Kidney (tissue), 14 donors: ENCODE results near the gene TAS2R20. TPM values are rescaled to one million over a fixed set of nuclear protein-coding genes. Genes with fewer than 3 reads are reported as not detected.

Experiments
- DNase-seq, 5 donors: peaks; one replicate each; pipeline ENCODE4 v3.0.0-alpha.2; 2013 to 2020
- FAIRE-seq: peaks from 2 replicates; lab custom pipeline; 2012; peaks lifted over from hg19 to GRCh38; lab: Jason Lieb, UNC
- H3K27ac ChIP-seq, 2 donors: one replicate each; pipeline ENCODE4 v1.7.0; 2013; ENCODE audit warnings: low read depth in 2 of 2, low read length in 2 of 2, inconsistent platforms in 1 of 2
- H3K27me3 ChIP-seq: one replicate; pipeline ENCODE4 v1.7.1; 2013; ENCODE audit warnings: low read length, inconsistent platforms; ENCODE audit not compliant: control insufficient read depth, insufficient read depth
- H3K36me3 ChIP-seq, 3 donors: one replicate each; pipeline versions ENCODE4 v1.7.0 to v1.7.1; 2013; ENCODE audit warnings: low read length in 3 of 3, control low read depth in 1 of 3, inconsistent platforms in 1 of 3; ENCODE audit not compliant: insufficient read depth in 3 of 3, control insufficient read depth in 2 of 3
- H3K4me1 ChIP-seq, 3 donors: one replicate each; pipeline versions ENCODE4 v1.7.0 to v1.7.1; 2013; ENCODE audit warnings: low read length in 3 of 3, inconsistent platforms in 1 of 3, low read depth in 1 of 3; ENCODE audit not compliant: control insufficient read depth in 2 of 3, insufficient read depth in 2 of 3
- H3K4me3 ChIP-seq, 3 donors: one replicate each; pipeline versions ENCODE4 v1.7.0 to v1.8.1; 2013; ENCODE audit warnings: low read length in 3 of 3, control low read depth in 1 of 3, inconsistent platforms in 1 of 3
- H3K9ac ChIP-seq, 3 donors: one replicate each; pipeline versions ENCODE4 v1.7.0 to v1.7.1; 2013; ENCODE audit warnings: low read length in 3 of 3, control low read depth in 1 of 3, inconsistent platforms in 1 of 3
- H3K9me3 ChIP-seq, 3 donors: one replicate each; pipeline versions ENCODE4 v1.7.0 to v1.7.1; 2013; ENCODE audit warnings: low read length in 3 of 3, control low read depth in 1 of 3, inconsistent platforms in 1 of 3; ENCODE audit not compliant: control insufficient read depth in 2 of 3, insufficient read depth in 1 of 3
- intact Hi-C: fragments of 100-400 bp; cut with DNase I; formaldehyde crosslinking; loops from one replicate; pipeline ENCODE4 v1.11.1; 2022
- polyA plus RNA-seq: library from polyadenylated mRNA; stranded (reverse); fragments of 350-450 nt; fragmentation: Illumina TruSeq; extraction: RNeasy Lipid Tissue Mini Kit (QIAGEN cat#74804); gene quantifications from one replicate; pipeline ENCODE4 v1.2.3, GENCODE V29; 2014; ENCODE audit warnings: low read depth, low replicate concordance; ENCODE audit not compliant: insufficient read depth
- total RNA-seq: library from RNA; stranded (reverse); fragmentation: NEBNext Ultra II Directional; extraction: Animal tissue kit (Norgen Biotek cat#: 25700); gene quantifications from one replicate; pipeline ENCODE4 v1.2.1, GENCODE V29; 2021
- TF ChIP-seq, protein P1 (sequence below): IDR thresholded peaks from 3 replicates; pipeline ENCODE4 v1.5.1; 2012; ENCODE audit warnings: mild to moderate bottlenecking, moderate library complexity, borderline replicate concordance; ENCODE audit not compliant: insufficient read depth; ENCODE audit errors: extremely low read depth
- donor health status: control.
- donor health status: control.
- donor health status: control.
- donor health status: control.
- donor health status: control.
- donor health status: DM: yes; HTN: yes; CAD: no.
- donor health status: Normal renal cell carcinoma (clear cell type).

The TAS2R20 gene
- total and polyA plus RNA-seq, 2 donors from 2014 or later = 0.47 to 4.1 TPM

DNA sequence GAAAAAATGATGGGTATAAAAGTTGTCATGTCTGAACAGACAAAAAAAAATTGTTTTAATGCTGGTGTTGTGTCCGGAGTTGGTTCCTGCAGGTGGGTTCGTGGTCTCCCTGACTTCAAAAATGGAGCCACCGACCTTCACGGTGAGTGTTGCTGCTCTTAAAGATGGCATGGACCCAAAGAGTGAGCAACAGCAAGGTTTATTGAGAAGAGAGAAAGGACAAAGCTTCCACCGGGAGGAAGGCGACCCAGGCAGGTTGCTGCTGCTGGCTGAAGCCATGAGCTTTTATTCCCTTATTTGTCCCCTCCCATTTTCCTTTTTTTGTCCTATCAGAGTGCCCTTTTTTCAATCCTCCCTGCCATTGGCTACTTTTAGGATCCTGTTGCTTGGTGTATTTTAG lies 33.2 kb upstream of the TAS2R20 start, which contains the start of gene TAS2R31:
Gene TAS2R31, minus strand, starts transcription at position 101 of the 400 bp plus-strand sequence. Its CDS starts 72 bp downstream, at position 29.
- Histone ChIP-seq H3K27me3 (no peaks in the 10 kb centered on the region), H3K9me3 (no peaks in the 10 kb centered on the region), H3K36me3 (no peaks in the 10 kb centered on the region), H3K4me3 (no peak within 1 kb of the TSS), H3K27ac (no peak within 1 kb of the TSS), H3K4me1 (no peaks in the 10 kb centered on the region), H3K9ac (no peak within 1 kb of the TSS)
- TF ChIP-seq, protein P1, sequence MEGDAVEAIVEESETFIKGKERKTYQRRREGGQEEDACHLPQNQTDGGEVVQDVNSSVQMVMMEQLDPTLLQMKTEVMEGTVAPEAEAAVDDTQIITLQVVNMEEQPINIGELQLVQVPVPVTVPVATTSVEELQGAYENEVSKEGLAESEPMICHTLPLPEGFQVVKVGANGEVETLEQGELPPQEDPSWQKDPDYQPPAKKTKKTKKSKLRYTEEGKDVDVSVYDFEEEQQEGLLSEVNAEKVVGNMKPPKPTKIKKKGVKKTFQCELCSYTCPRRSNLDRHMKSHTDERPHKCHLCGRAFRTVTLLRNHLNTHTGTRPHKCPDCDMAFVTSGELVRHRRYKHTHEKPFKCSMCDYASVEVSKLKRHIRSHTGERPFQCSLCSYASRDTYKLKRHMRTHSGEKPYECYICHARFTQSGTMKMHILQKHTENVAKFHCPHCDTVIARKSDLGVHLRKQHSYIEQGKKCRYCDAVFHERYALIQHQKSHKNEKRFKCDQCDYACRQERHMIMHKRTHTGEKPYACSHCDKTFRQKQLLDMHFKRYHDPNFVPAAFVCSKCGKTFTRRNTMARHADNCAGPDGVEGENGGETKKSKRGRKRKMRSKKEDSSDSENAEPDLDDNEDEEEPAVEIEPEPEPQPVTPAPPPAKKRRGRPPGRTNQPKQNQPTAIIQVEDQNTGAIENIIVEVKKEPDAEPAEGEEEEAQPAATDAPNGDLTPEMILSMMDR = no peak
- intact Hi-C loops = no loop called here
- FAIRE-seq (no peak), DNase-seq (no peak)

- FAIRE-seq = no peak
- TF ChIP-seq, protein P1 = no peak
Measured at GRCh38 chr12:11026118-11026517, 28.0 kb upstream of the TAS2R20 start.

DNA sequence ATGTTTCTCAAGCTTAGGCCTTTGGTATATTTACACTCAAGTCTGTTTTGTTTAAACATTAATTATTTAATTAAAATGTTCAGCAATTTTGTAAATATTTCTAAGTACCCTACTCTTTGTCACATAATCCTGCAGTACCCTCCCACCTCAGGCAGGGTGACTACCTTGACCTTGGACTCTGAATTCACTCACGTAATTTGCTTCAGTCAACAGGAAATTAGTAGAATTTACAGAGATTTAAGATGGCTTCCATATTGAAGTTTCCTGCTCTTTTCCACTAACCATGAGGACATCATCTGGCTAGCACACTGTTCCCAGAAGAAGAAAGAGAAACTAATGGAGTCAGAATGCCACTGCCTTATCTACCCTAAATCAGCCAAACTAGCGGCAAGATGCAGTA lies 25.3 kb upstream of the TAS2R20 start:
- no peak for FAIRE-seq
- intact Hi-C loops = no loop called here
- H3K9me3 ChIP-seq = no peaks in the 10 kb centered on the region

More at GRCh38 chr12:11026118-11026517, 28.0 kb upstream of the TAS2R20 start:
- Histone ChIP-seq H3K4me3 (no peak overlapping the region), H3K4me1 (no peaks in the 10 kb centered on the region), H3K9ac (no peak overlapping the region), H3K9me3 (no peaks in the 10 kb centered on the region), H3K36me3 (no peaks in the 10 kb centered on the region), H3K27ac (no peak overlapping the region), H3K27me3 (no peaks in the 10 kb centered on the region)
- intact Hi-C loops = no loop called here
- DNase-seq = no peak

More for the DNA sequence above, 25.3 kb upstream of the TAS2R20 start:
- Histone ChIP-seq H3K36me3 (no peaks in the 10 kb centered on the region), H3K9ac (no peak overlapping the region), H3K4me3 (no peak overlapping the region), H3K27me3 (no peaks in the 10 kb centered on the region), H3K27ac (no peak overlapping the region), H3K4me1 (no peaks in the 10 kb centered on the region)
- no peak for DNase-seq
- TF ChIP-seq, protein P1 = no peak
